DMS79 (cell line): ENCODE data around the gene P2RX5.

Source experiments
- DNase-seq: peaks from one replicate; lab custom pipeline; 2025; lab: John Stamatoyannopoulos, UW

P2RX5 gene

GRCh38 chr17:3681057-3681456 lies 14.9 kb downstream of the P2RX5 start:
- no peak for DNase-seq

GRCh38 chr17:3679531-3680126 lies 16.3 kb downstream of the P2RX5 start:
- DNase-seq = no peak

- no peak for DNase-seq
Measured at GRCh38 chr17:3678821-3679530, 17.0 kb downstream of the P2RX5 start.

- DNase-seq = no peak
Measured at GRCh38 chr17:3678095-3678820, 17.7 kb downstream of the P2RX5 start.

GRCh38 chr17:3675886-3676285 lies 20.1 kb downstream of the P2RX5 start:
- no peak for DNase-seq

GRCh38 chr17:3672571-3672970 lies 23.4 kb downstream of the P2RX5 start:
- no peak for DNase-seq

GRCh38 chr17:3669548-3669947 lies 26.4 kb downstream of the P2RX5 start:
- DNase-seq = peak; percentile 49

- no peak for DNase-seq
Measured at GRCh38 chr17:3669085-3669347, 26.9 kb downstream of the P2RX5 start.

- peak; percentile 92 for DNase-seq
Measured at GRCh38 chr17:3668279-3669084, 27.5 kb downstream of the P2RX5 start, which contains the start of the genes EMC6 and TAX1BP3. EMC6 (plus strand) TSS chr17:3668812; CDS start chr17:3669147, 335 bp downstream. TAX1BP3 (minus strand) TSS chr17:3668578; CDS start chr17:3668526, 52 bp downstream.

- peak; percentile 62 for DNase-seq
Measured at GRCh38 chr17:3667366-3668278, 28.3 kb downstream of the P2RX5 start.

GRCh38 chr17:3666516-3666915 lies 29.4 kb downstream of the P2RX5 start:
- no peak for DNase-seq

GRCh38 chr17:3665834-3666233 lies 30.1 kb downstream of the P2RX5 start:
- no peak for DNase-seq

GRCh38 chr17:3663102-3664011 lies 32.6 kb downstream of the P2RX5 start:
- DNase-seq = no peak

- no peak for DNase-seq
Measured at GRCh38 chr17:3660311-3660891, 35.6 kb downstream of the P2RX5 start.

- DNase-seq = no peak
Measured at GRCh38 chr17:3659541-3660111, 36.3 kb downstream of the P2RX5 start.

- DNase-seq = no peak
Measured at GRCh38 chr17:3658784-3659449, 37.0 kb downstream of the P2RX5 start.

GRCh38 chr17:3657874-3658783 lies 37.8 kb downstream of the P2RX5 start:
- no peak for DNase-seq

- no peak for DNase-seq
Measured at GRCh38 chr17:3657588-3657869, 38.4 kb downstream of the P2RX5 start.
